Gastroesophageal sphincter (tissue), 4 donors: ENCODE results near the gene FYN. TPM values are rescaled to one million over a fixed set of nuclear protein-coding genes. Genes with fewer than 3 reads are reported as not detected.

Experiments used
- ATAC-seq: fragments of 150-250 bp; one replicate; pipeline ENCODE4 v1.9.1; 2016; ENCODE audit warnings: mild to moderate bottlenecking, moderate library complexity
- H3K27ac ChIP-seq, 4 donors: fragments of 200-600 bp; sonication (generic) in 3 of 4; 1 replicate in 3 of 4; 2 replicates in 1 of 4; pipeline ENCODE4 v1.5.1; 2016 to 2019
- H3K27me3 ChIP-seq: fragments of 200-600 bp; sonication (generic); one replicate; pipeline ENCODE4 v1.5.1; 2019
- H3K36me3 ChIP-seq, 2 donors: fragments of 200-600 bp; sonication (generic); one replicate each; pipeline ENCODE4 v1.5.1; 2019; ENCODE audit warnings: control low read depth in 1 of 2
- H3K4me1 ChIP-seq, 3 donors: fragments of 200-600 bp; sonication (generic); 1 replicate in 2 of 3; 2 replicates in 1 of 3; pipeline ENCODE4 v1.5.1; 2016 to 2019; ENCODE audit warnings: control low read depth in 2 of 3
- H3K4me3 ChIP-seq, 2 donors: fragments of 200-600 bp; sonication (generic); one replicate each; pipeline ENCODE4 v1.5.1; 2019; ENCODE audit warnings: mild to moderate bottlenecking in 1 of 2, moderate library complexity in 1 of 2
- H3K9me3 ChIP-seq, 3 donors: fragments of 200-600 bp; sonication (generic); one replicate each; pipeline ENCODE4 v1.5.1; 2017 to 2019; ENCODE audit warnings: control low read depth in 2 of 3
- CTCF ChIP-seq, 4 experiments: fragments of 200-600 bp in 2 of 4; fragments of 450-650 bp in 2 of 4; sonication (generic) in 1 of 4; IDR thresholded peaks; one replicate each; pipeline ENCODE4 v1.5.1; 2017 to 2019; ENCODE audit warnings: antibody characterized with exemption in 4 of 4, mild to moderate bottlenecking in 2 of 4, moderate library complexity in 2 of 4
- EP300 ChIP-seq: sonication (generic); formaldehyde crosslinking; IDR thresholded peaks from one replicate; pipeline ENCODE4 v1.6.1; 2017; ENCODE audit warnings: antibody characterized with exemption, mild to moderate bottlenecking
- POLR2A ChIP-seq, 2 donors: fragments of 450-650 bp; IDR thresholded peaks; one replicate each; pipeline ENCODE4 v1.6.1; 2017; ENCODE audit warnings: antibody characterized with exemption in 2 of 2, mild to moderate bottlenecking in 2 of 2, moderate library complexity in 1 of 2
- POLR2AphosphoS5 ChIP-seq: sonication (generic); formaldehyde crosslinking; IDR thresholded peaks from one replicate; pipeline ENCODE4 v1.6.1; 2017; ENCODE audit warnings: antibody characterized with exemption
- WGBS, 2 donors: methylation state at CpG; one replicate each; pipeline ENCODE4 v1.1.5; 2018; ENCODE audit warnings: low coverage in 1 of 2; 5-methylcytosine and 5-hydroxymethylcytosine counted together
- total RNA-seq, 4 donors: library from RNA; depleted of rRNA; stranded (reverse); fragments of >200 nt; gene quantifications; one replicate each; pipeline ENCODE4 v1.1.0, GENCODE V29; 2016

FYN gene
- total RNA-seq, 4 donors from 2014 or later, result 58.6 to 101 (median 69.9) TPM

- no peak overlapping the region for H3K27ac ChIP-seq
- H3K27me3 ChIP-seq, result no peaks in the 10 kb centered on the region
- WGBS, 2 donors, result 94 to 100% methylated on average over 1 of the region's 1 CpG
- no peak for ATAC-seq
- H3K36me3 ChIP-seq, result no peaks in the 10 kb centered on the region
- TF ChIP-seq POLR2A (IDR thresholded peaks at IDR 0.05) (no peak), CTCF (IDR thresholded peaks at IDR 0.05) (no peak), EP300 (no peak)
- H3K4me1 ChIP-seq, result peaks cover 0 to 36% (median 2%) of the 10 kb centered on the region in 3 donors
- H3K9me3 ChIP-seq, result no peaks in the 10 kb centered on the region
- H3K4me3 ChIP-seq, result no peak overlapping the region
Measured at GRCh38 chr6:111740506-111740905, 132.7 kb downstream of the FYN start.

- no peak for ATAC-seq
- H3K4me3 ChIP-seq, result no peak overlapping the region
- WGBS, 2 donors, result 83 to 100% methylated on average over 1 to 4 of the region's 4 CpGs
- no peaks in the 10 kb centered on the region for H3K36me3 ChIP-seq
- TF ChIP-seq CTCF (IDR thresholded peaks at IDR 0.05) (no peak), POLR2AphosphoS5 (no peak), POLR2A (IDR thresholded peaks at IDR 0.05) (no peak), EP300 (no peak)
- no peak overlapping the region for H3K27ac ChIP-seq
- H3K27me3 ChIP-seq, result no peaks in the 10 kb centered on the region
- H3K4me1 ChIP-seq, result peaks cover 0 to 35% (median 0%) of the 10 kb centered on the region in 3 donors
- H3K9me3 ChIP-seq, result no peaks in the 10 kb centered on the region
Measured at GRCh38 chr6:111739257-111739696, 134.0 kb downstream of the FYN start.

- no peak for TF ChIP-seq POLR2AphosphoS5
- Histone ChIP-seq H3K36me3 (no peaks in the 10 kb centered on the region), H3K9me3 (no peaks in the 10 kb centered on the region), H3K27me3 (no peaks in the 10 kb centered on the region), H3K27ac (no peak overlapping the region), H3K4me3 (no peak overlapping the region), H3K4me1 (peaks cover 0 to 33% (median 0%) of the 10 kb centered on the region in 3 donors)
- 80 to 93% methylated on average over 1 to 2 of the region's 2 CpGs for WGBS, 2 donors
- no peak for ATAC-seq
Measured at GRCh38 chr6:111738631-111739030, 134.6 kb downstream of the FYN start.

- Histone ChIP-seq H3K4me3 (no peak overlapping the region), H3K4me1 (peaks cover 0 to 28% (median 0%) of the 10 kb centered on the region in 3 donors), H3K36me3 (no peaks in the 10 kb centered on the region), H3K9me3 (no peaks in the 10 kb centered on the region), H3K27ac (no peak overlapping the region), H3K27me3 (no peaks in the 10 kb centered on the region)
- TF ChIP-seq EP300 (no peak), POLR2AphosphoS5 (no peak), POLR2A (IDR thresholded peaks at IDR 0.05) (no peak), CTCF (IDR thresholded peaks at IDR 0.05) (no peak)
- 100% methylated on average over 2 of the region's 3 CpGs for WGBS, 2 donors
- no peak for ATAC-seq
Measured at GRCh38 chr6:111738156-111738555, 135.1 kb downstream of the FYN start.

GRCh38 chr6:111737065-111737521, 136.2 kb downstream of the FYN start:
- ATAC-seq, result no peak
- Histone ChIP-seq H3K36me3 (no peaks in the 10 kb centered on the region), H3K9me3 (peaks cover 0 to 10% (median 0%) of the 10 kb centered on the region in 3 donors), H3K4me3 (no peak overlapping the region), H3K4me1 (peaks cover 0 to 28% (median 0%) of the 10 kb centered on the region in 3 donors), H3K27ac (no peak overlapping the region), H3K27me3 (no peaks in the 10 kb centered on the region)
- 82 to 86% methylated on average over 1 to 3 of the region's 3 CpGs for WGBS, 2 donors
- no peak for TF ChIP-seq CTCF (IDR thresholded peaks at IDR 0.05)
- no peak for TF ChIP-seq POLR2AphosphoS5
- no peak for TF ChIP-seq POLR2A (IDR thresholded peaks at IDR 0.05)
- no peak for TF ChIP-seq EP300
